Tibial artery (tissue), 4 donors: ENCODE measurements around the gene CBX2.

Source experiments
- DNase-seq, 2 donors: peaks; one replicate each; pipeline ENCODE4 v3.0.0-alpha.2; 2019
- H3K27ac ChIP-seq, 2 donors: fragments of 200-600 bp; sonication (generic) in 1 of 2; 1 replicate in 1 of 2; 2 replicates in 1 of 2; pipeline ENCODE4 v1.5.1; 2018 to 2019; ENCODE audit warnings: mild to moderate bottlenecking in 1 of 2
- H3K27me3 ChIP-seq, 2 donors: fragments of 200-600 bp; sonication (generic) in 1 of 2; one replicate each; pipeline versions ENCODE4 v1.5.1 to v1.6.0; 2016 to 2019
- H3K36me3 ChIP-seq, 3 donors: fragments of 200-600 bp; sonication (generic) in 2 of 3; one replicate each; pipeline ENCODE4 v1.5.1; 2016 to 2019; ENCODE audit warnings: mild to moderate bottlenecking in 2 of 3
- H3K4me1 ChIP-seq, 4 donors: fragments of 200-600 bp; sonication (generic) in 2 of 4; 1 replicate in 3 of 4; 2 replicates in 1 of 4; pipeline ENCODE4 v1.5.1; 2016 to 2019
- H3K4me3 ChIP-seq, 2 donors: fragments of 200-600 bp; sonication (generic) in 1 of 2; 1 replicate in 1 of 2; 2 replicates in 1 of 2; pipeline ENCODE4 v1.5.1; 2018 to 2019; ENCODE audit warnings: mild to moderate bottlenecking in 2 of 2
- H3K9me3 ChIP-seq, 3 donors: fragments of 200-600 bp; sonication (generic) in 1 of 3; one replicate each; pipeline ENCODE4 v1.5.1; 2016 to 2019
- intact Hi-C: fragments of 100-400 bp; cut with DNase I; formaldehyde crosslinking; loops from one replicate; pipeline ENCODE4 v1.15.0; 2023; ENCODE audit warnings: low total_unique reads
- TF ChIP-seq, protein P1 (sequence below), 2 experiments: fragments of 200-600 bp in 1 of 2; fragments of 450-650 bp in 1 of 2; IDR thresholded peaks; one replicate each; pipeline ENCODE4 v1.5.1; 2017 to 2019; ENCODE audit warnings: antibody characterized with exemption in 2 of 2, mild to moderate bottlenecking in 1 of 2, moderate library complexity in 1 of 2

Gene CBX2

DNA sequence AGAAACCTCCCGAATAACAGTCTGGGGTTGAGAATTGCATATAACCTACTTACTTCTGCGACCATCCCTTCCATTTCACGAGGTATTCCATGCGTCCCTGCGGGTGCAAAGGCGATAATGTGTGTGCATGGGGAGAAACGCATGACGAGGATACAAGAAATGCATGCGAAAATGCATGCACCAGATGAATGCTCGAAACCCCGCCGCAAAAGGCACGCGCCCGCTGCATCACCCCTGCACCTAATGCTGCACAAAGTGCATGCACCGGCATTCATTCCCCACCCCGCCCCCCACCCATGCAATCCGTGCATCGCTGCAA, 18.5 kb downstream of the CBX2 start:
- no peaks in the 10 kb centered on the region for H3K36me3 ChIP-seq
- TF ChIP-seq, protein P1, sequence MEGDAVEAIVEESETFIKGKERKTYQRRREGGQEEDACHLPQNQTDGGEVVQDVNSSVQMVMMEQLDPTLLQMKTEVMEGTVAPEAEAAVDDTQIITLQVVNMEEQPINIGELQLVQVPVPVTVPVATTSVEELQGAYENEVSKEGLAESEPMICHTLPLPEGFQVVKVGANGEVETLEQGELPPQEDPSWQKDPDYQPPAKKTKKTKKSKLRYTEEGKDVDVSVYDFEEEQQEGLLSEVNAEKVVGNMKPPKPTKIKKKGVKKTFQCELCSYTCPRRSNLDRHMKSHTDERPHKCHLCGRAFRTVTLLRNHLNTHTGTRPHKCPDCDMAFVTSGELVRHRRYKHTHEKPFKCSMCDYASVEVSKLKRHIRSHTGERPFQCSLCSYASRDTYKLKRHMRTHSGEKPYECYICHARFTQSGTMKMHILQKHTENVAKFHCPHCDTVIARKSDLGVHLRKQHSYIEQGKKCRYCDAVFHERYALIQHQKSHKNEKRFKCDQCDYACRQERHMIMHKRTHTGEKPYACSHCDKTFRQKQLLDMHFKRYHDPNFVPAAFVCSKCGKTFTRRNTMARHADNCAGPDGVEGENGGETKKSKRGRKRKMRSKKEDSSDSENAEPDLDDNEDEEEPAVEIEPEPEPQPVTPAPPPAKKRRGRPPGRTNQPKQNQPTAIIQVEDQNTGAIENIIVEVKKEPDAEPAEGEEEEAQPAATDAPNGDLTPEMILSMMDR (IDR thresholded peaks at IDR 0.05), result no peak
- H3K27me3 ChIP-seq, result peaks cover 28 to 75% of the 10 kb centered on the region in 2 donors
- H3K9me3 ChIP-seq, result no peaks in the 10 kb centered on the region
- H3K4me1 ChIP-seq, result peaks cover 0 to 76% (median 62%) of the 10 kb centered on the region in 4 donors
- peak overlapping the region; percentile 67 to 73 for H3K27ac ChIP-seq
- no peak for DNase-seq
- H3K4me3 ChIP-seq, result peak overlapping the region; percentile 59 to 63
- intact Hi-C loops, result loop anchor here (5.0 kb wide), 1 partner anchor 351 kb away; the partner anchor contains the start of gene EIF4A3

DNA sequence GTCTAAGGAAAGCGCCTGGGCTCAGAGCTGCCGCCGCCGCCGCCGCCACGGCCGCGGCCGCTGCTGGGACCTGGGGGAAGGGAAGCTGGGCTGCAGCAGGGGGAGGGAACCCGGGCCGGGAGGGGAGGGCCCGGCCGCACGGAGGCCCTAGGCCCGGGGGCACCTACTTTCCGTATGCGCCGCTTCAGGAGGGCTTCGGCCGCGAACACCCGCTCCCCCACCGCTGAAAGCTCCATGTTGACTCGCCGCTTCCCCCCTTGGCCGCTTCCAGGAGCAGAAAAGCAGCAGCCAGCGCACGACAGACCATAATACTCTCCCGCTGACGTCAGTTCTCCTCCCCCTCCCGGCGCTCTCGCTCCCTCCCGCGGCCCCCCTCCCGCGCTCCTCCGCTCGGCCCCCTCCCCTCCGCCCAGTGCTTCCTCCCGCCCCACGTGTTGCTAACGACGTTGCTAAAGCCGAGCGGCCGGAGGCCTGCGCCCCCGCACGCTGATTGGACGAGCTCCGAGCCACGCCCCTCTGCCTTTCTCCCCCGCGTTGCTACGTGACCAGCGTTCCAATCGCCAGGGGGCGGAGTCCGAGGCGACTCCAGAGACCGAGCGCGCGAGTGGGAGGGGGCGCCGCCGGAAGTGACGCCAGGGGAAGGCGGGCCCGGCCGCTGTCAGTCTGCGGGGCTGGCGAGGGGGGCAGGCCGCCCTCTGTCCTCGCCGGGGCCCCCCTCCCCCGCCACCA, 19.0 kb downstream of the CBX2 start, which contains the start of gene CBX8:
Gene CBX8 (minus strand): TSS at position 315 of the 729 bp plus-strand sequence. CDS start 79 bp downstream, at position 236.
- H3K27me3 ChIP-seq, result peaks cover 29 to 75% of the 10 kb centered on the region in 2 donors
- H3K9me3 ChIP-seq, result no peaks in the 10 kb centered on the region
- intact Hi-C loops, result loop anchor here (5.0 kb wide), 1 partner anchor 350 kb away; the partner anchor contains the start of gene EIF4A3
- peak; percentile 98 to 99 for DNase-seq
- H3K36me3 ChIP-seq, result no peaks in the 10 kb centered on the region
- peaks cover 0 to 76% (median 60%) of the 10 kb centered on the region in 4 donors for H3K4me1 ChIP-seq
- peak within 1 kb of the TSS; percentile 59 to 63 for H3K4me3 ChIP-seq
- peak within 1 kb of the TSS; percentile 67 to 73 for H3K27ac ChIP-seq
- TF ChIP-seq, protein P1 (IDR thresholded peaks at IDR 0.05), result peak in 1 of 2 experiments; percentile 21

DNA sequence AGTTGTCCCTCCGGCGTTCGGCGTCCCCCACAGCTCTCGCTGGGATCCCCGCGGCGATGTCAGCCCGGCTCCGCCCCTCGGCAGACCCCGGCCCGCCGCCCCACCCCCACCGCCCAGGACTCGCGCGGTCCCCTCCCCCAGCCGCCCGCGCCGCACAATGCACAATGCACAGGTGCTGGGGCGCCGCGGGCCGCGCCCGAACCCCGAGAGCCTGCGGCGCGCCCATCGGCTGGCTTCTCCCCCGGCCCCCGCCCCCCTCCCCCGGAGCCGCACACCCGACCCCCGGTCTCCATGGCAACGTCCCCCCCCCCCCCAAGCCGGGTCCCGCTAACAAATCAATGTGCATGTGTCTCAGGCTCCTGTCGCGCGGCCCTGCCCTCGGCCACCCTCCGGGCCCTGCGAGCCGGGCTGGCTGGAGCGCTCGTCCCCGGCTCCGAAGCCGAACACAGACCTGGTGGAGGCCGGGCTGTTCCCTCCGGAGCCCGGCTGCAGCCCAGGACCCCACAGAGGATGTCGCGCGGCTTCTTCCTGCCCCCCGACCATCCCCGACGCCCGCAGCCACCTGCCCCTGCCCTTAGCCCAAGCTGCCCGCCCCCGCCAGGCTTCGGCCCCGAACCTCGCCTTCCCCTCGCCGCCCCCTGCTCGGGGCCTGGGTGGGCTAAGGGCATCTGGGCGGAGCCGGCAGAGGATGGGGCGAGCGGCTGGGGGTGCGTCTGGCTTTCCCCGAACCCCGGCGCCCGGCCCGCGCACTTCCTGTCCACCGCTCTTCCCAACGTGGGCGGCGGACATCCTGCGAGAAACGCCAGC, 19.7 kb downstream of the CBX2 start:
- Histone ChIP-seq H3K4me1 (peaks cover 0 to 73% (median 55%) of the 10 kb centered on the region in 4 donors), H3K4me3 (peak overlapping the region; percentile 59 to 63), H3K36me3 (no peaks in the 10 kb centered on the region), H3K27ac (peak overlapping the region; percentile 67 to 73), H3K27me3 (peaks cover 32 to 75% of the 10 kb centered on the region in 2 donors), H3K9me3 (no peaks in the 10 kb centered on the region)
- intact Hi-C loops, result loop anchor here (5.0 kb wide), 1 partner anchor 350 kb away; the partner anchor contains the start of gene EIF4A3
- TF ChIP-seq, protein P1 (IDR thresholded peaks at IDR 0.05), result no peak
- no peak for DNase-seq

DNA sequence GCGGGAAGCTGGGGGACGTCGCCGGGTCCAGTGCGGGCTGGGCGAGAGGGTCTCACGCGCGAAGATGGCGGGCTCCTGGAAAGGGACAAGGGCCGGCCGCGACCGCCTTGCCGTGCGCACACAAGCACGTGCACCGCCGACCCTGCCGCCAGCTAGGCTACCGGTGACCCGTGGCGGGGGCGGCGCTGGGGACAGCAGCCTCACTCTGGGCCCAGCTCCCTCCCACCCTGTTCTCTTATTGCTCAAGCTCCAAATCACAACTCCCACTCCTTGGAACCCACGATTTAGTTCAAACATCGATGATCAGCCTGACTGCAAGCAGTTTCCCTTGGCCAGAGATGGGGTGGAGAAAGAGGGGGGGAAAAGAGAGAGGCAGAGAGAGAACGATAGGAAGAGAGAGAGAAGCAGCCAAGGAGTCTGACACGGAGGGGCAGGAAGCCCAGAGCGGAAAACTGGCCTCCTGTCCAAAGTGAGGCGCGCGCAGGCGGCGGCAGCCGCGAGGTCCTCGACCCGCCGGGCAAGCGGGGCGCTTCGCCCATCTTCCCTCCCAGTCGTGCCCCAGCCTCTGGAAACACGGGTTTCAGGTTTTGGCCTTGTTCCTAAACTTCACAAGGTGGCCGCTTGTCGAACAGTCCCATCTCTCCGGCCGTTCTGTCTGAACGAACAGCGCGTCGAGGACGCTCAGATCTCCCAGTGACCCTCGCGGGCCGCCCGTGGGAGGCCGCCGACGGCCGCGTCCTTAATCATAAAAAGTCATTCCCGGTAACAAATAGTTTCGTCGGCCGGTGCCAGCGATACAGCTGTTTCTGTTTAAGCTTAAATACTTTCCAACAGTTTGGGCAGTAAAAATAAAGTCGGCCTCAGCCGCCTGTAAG, 20.6 kb downstream of the CBX2 start:
- Histone ChIP-seq H3K27ac (peak overlapping the region in 1 of 2 donors; percentile 67), H3K4me1 (peaks cover 0 to 73% (median 49%) of the 10 kb centered on the region in 4 donors)
- intact Hi-C loops, result loop anchor here (5.0 kb wide), 1 partner anchor 349 kb away; the partner anchor contains the start of gene EIF4A3

More for the DNA sequence above, 20.6 kb downstream of the CBX2 start:
- Histone ChIP-seq H3K36me3 (no peaks in the 10 kb centered on the region), H3K4me3 (peak overlapping the region; percentile 59 to 63), H3K27me3 (peaks cover 38 to 75% of the 10 kb centered on the region in 2 donors), H3K9me3 (no peaks in the 10 kb centered on the region)
- DNase-seq, result no peak
- TF ChIP-seq, protein P1 (IDR thresholded peaks at IDR 0.05), result no peak
